ENCODE data around the gene CADM1. TPM values are rescaled to one million over a fixed set of nuclear protein-coding genes. Genes with fewer than 3 reads are reported as not detected.

CADM1 gene
- total and polyA plus RNA-seq, 10 of the 15 experiments (the other 5 are each of a cell fraction or from before 2014, with no cell fraction given): 0.03 to 0.48 (median 0.15) TPM; not detected in 3

GRCh38 chr11:115493488-115493887 is 10.7 kb downstream of the CADM1 start:
- SMC1A ChIA-PET (ENCODE audit: uncharacterized antibody, unreplicated experiment): no interaction called here
- Histone ChIP-seq H3K9me3 (replicated peaks; ENCODE audit: control insufficient read depth, insufficient read depth, low read length) (no peaks in the 10 kb centered on the region), H3K4me2 (ENCODE audit: control insufficient read depth, insufficient read depth) (no peak overlapping the region), H3K4me1 (ENCODE audit: control insufficient read depth, insufficient read depth, low read length) (peaks cover 7% of the 10 kb centered on the region; the same call in 1 of the 2 replicates), H3K27ac (ENCODE audit: control insufficient read depth, insufficient read depth) (no peak overlapping the region), H4K20me1 (ENCODE audit: control insufficient read depth, insufficient read depth) (no peaks in the 10 kb centered on the region), H2AFZ (ENCODE audit: control insufficient read depth, low read depth, low read length) (no peak overlapping the region), H3K36me3 (ENCODE audit: control insufficient read depth in 2 of 2, insufficient read depth in 2 of 2, low read length in 1 of 2) (no peaks in the 10 kb centered on the region), H3K79me2 (ENCODE audit: control insufficient read depth, insufficient read depth, low read length) (no peaks in the 10 kb centered on the region), H3K4me3 (no peak overlapping the region), H3K27me3 (replicated peaks in 1 of 2; ENCODE audit: control insufficient read depth in 2 of 2, insufficient read depth in 2 of 2, low read length in 1 of 2) (peaks cover 0 to 6% of the 10 kb centered on the region in 2 experiments; a peak in 1 of 4 replicates), H3K9ac (ENCODE audit: control insufficient read depth, insufficient read depth, low read length) (no peak overlapping the region)
- no TSS peak for BruUV-seq (replicated peaks)
- RAD21 ChIA-PET (ENCODE audit: unreplicated experiment): no interaction called here
- no peak for DNase-seq (ENCODE audit: low read depth, low spot score)
- FAIRE-seq: no peak
- ATAC-seq: no peak
- CTCF ChIA-PET: interaction anchor here (0.6 kb wide), 1 partner anchor 704 kb away, joined by 4 read pairs; no protein-coding TSS in a partner anchor
- intact Hi-C loops (cut with micrococcal nuclease; ENCODE audit: unreplicated experiment) (no loop called here), in situ Hi-C loops (cut with MboI) (no loop called here)
- 18% methylated on average over 1 of the region's 1 CpG for WGBS (ENCODE audit: insufficient coverage, insufficient replicate concordance, low lambda C conversion rate, missing lambda C conversion rate)
- POLR2A ChIA-PET: interaction anchor here (1.1 kb wide), 1 partner anchor 10 kb away, joined by 3 read pairs; no protein-coding TSS in a partner anchor
- TF ChIP-seq CBX3 (IDR thresholded peaks at IDR 0.05; ENCODE audit: borderline replicate concordance, low read depth) (no peak), MYC (IDR thresholded peaks at IDR 0.05; ENCODE audit: insufficient read depth, insufficient read length, insufficient replicate concordance, low read length, severe bottlenecking) (no peak), BRCA1 (IDR thresholded peaks at IDR 0.05; ENCODE audit: low read depth, low read length) (no peak), TBL1XR1 (IDR thresholded peaks at IDR 0.05; ENCODE audit: low read depth, low read length) (no peak), PAX8 (IDR thresholded peaks at IDR 0.05) (no peak), NKRF (conservative IDR thresholded peaks at IDR 0.05) (no peak), E2F8 (IDR thresholded peaks at IDR 0.05; ENCODE audit: low read depth, partially characterized antibody) (no peak), CEBPB (IDR thresholded peaks at IDR 0.05; ENCODE audit: borderline replicate concordance in 1 of 2, low read depth in 2 of 2, low read length in 2 of 2) (no peak)
- TF ChIP-seq, protein P1, sequence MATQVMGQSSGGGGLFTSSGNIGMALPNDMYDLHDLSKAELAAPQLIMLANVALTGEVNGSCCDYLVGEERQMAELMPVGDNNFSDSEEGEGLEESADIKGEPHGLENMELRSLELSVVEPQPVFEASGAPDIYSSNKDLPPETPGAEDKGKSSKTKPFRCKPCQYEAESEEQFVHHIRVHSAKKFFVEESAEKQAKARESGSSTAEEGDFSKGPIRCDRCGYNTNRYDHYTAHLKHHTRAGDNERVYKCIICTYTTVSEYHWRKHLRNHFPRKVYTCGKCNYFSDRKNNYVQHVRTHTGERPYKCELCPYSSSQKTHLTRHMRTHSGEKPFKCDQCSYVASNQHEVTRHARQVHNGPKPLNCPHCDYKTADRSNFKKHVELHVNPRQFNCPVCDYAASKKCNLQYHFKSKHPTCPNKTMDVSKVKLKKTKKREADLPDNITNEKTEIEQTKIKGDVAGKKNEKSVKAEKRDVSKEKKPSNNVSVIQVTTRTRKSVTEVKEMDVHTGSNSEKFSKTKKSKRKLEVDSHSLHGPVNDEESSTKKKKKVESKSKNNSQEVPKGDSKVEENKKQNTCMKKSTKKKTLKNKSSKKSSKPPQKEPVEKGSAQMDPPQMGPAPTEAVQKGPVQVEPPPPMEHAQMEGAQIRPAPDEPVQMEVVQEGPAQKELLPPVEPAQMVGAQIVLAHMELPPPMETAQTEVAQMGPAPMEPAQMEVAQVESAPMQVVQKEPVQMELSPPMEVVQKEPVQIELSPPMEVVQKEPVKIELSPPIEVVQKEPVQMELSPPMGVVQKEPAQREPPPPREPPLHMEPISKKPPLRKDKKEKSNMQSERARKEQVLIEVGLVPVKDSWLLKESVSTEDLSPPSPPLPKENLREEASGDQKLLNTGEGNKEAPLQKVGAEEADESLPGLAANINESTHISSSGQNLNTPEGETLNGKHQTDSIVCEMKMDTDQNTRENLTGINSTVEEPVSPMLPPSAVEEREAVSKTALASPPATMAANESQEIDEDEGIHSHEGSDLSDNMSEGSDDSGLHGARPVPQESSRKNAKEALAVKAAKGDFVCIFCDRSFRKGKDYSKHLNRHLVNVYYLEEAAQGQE (IDR thresholded peaks at IDR 0.05; ENCODE audit: low read depth, low read length): no peak
- TF ChIP-seq, protein P2, sequence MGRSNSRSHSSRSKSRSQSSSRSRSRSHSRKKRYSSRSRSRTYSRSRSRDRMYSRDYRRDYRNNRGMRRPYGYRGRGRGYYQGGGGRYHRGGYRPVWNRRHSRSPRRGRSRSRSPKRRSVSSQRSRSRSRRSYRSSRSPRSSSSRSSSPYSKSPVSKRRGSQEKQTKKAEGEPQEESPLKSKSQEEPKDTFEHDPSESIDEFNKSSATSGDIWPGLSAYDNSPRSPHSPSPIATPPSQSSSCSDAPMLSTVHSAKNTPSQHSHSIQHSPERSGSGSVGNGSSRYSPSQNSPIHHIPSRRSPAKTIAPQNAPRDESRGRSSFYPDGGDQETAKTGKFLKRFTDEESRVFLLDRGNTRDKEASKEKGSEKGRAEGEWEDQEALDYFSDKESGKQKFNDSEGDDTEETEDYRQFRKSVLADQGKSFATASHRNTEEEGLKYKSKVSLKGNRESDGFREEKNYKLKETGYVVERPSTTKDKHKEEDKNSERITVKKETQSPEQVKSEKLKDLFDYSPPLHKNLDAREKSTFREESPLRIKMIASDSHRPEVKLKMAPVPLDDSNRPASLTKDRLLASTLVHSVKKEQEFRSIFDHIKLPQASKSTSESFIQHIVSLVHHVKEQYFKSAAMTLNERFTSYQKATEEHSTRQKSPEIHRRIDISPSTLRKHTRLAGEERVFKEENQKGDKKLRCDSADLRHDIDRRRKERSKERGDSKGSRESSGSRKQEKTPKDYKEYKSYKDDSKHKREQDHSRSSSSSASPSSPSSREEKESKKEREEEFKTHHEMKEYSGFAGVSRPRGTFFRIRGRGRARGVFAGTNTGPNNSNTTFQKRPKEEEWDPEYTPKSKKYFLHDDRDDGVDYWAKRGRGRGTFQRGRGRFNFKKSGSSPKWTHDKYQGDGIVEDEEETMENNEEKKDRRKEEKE (IDR thresholded peaks at IDR 0.05): no peak
